HepG2 (cell line): ENCODE measurements around the gene TPGS1. TPM values are rescaled to one million over a fixed set of nuclear protein-coding genes. Genes with fewer than 3 reads are reported as not detected.

Experiments
- ARID2 ChIP-seq: sonication (generic); formaldehyde crosslinking; IDR thresholded peaks from 2 replicates; pipeline ENCODE4 v1.8.1; 2022; ENCODE audit warnings: mild to moderate bottlenecking, missing genetic modification reagents, borderline replicate concordance
- BORCS8-MEF2B ChIP-seq: sonication (generic); formaldehyde crosslinking; IDR thresholded peaks from 2 replicates; pipeline ENCODE4 v1.8.0; 2022; ENCODE audit warnings: mild to moderate bottlenecking, missing genetic modification reagents
- HMGXB4 ChIP-seq, 2 experiments: sonication (generic) in 1 of 2; formaldehyde crosslinking in 1 of 2; IDR thresholded peaks; 2 replicates each; pipeline versions ENCODE4 v1.4.0 to v1.6.1; 2018 to 2020; ENCODE audit warnings: missing genetic modification reagents in 2 of 2, borderline replicate concordance in 1 of 2, low read depth in 1 of 2, mild to moderate bottlenecking in 1 of 2, missing biosample characterization in 1 of 2
- ISX ChIP-seq: sonication (generic); formaldehyde crosslinking; conservative IDR thresholded peaks from 2 replicates; pipeline ENCODE4 v1.5.0; 2020; ENCODE audit warnings: missing genetic modification reagents
- MEF2D ChIP-seq: sonication (generic); formaldehyde crosslinking; IDR thresholded peaks from 2 replicates; pipeline ENCODE4 v1.5.1; 2020; ENCODE audit warnings: mild to moderate bottlenecking, missing genetic modification reagents
- MNT ChIP-seq: fragments of 450-650 bp; IDR thresholded peaks from 2 replicates; pipeline ENCODE4 v1.6.1; 2016
- NONO ChIP-seq, 2 experiments: fragments of 450-650 bp in 1 of 2; sonication (generic) in 1 of 2; formaldehyde crosslinking in 1 of 2; IDR thresholded peaks in 1 of 2; conservative IDR thresholded peaks in 1 of 2; 2 replicates each; pipeline versions ENCODE4 v1.6.1 to v1.8.0; 2017 to 2022; ENCODE audit warnings: mild to moderate bottlenecking in 1 of 2, missing genetic modification reagents in 1 of 2, moderate library complexity in 1 of 2
- SMARCC2 ChIP-seq: fragments of 450-650 bp; IDR thresholded peaks from 2 replicates; pipeline ENCODE4 v1.6.1; 2017; ENCODE audit warnings: antibody characterized with exemption, mild to moderate bottlenecking
- SP2 ChIP-seq: sonication (generic); formaldehyde crosslinking; IDR thresholded peaks from 2 replicates; pipeline ENCODE4 v1.5.1; 2020; ENCODE audit warnings: mild to moderate bottlenecking, missing genetic modification reagents
- XRCC5 ChIP-seq: fragments of 200-400 bp; formaldehyde crosslinking; optimal IDR thresholded peaks from 2 replicates; pipeline ENCODE3; 2017; ENCODE audit warnings: mild to moderate bottlenecking, low read length
- ZFP91 ChIP-seq: sonication (generic); formaldehyde crosslinking; IDR thresholded peaks from 2 replicates; pipeline ENCODE4 v1.9.0; 2022; ENCODE audit warnings: missing genetic modification reagents, mild to moderate bottlenecking, borderline replicate concordance
- ZNF264 ChIP-seq: sonication (generic); formaldehyde crosslinking; IDR thresholded peaks from 2 replicates; pipeline ENCODE4 v1.4.0; 2020; ENCODE audit warnings: missing genetic modification reagents
- ZNF563 ChIP-seq: sonication (generic); formaldehyde crosslinking; IDR thresholded peaks from 2 replicates; pipeline ENCODE4 v1.8.0; 2022; ENCODE audit warnings: mild to moderate bottlenecking, moderate library complexity, missing genetic modification reagents
- ZNF646 ChIP-seq: sonication (generic); formaldehyde crosslinking; IDR thresholded peaks from 2 replicates; pipeline ENCODE4 v1.9.0; 2021; ENCODE audit warnings: mild to moderate bottlenecking, missing genetic modification reagents
- ZNF775 ChIP-seq: sonication (generic); formaldehyde crosslinking; IDR thresholded peaks from 2 replicates; pipeline ENCODE4 v1.4.0; 2020; ENCODE audit warnings: missing genetic modification reagents, mild to moderate bottlenecking, moderate library complexity, borderline replicate concordance
- ZNF878 ChIP-seq: sonication (generic); formaldehyde crosslinking; IDR thresholded peaks from 2 replicates; pipeline ENCODE4 v1.8.1; 2023; ENCODE audit warnings: mild to moderate bottlenecking, missing genetic modification reagents, moderate library complexity
- polyA plus RNA-seq, 8 experiments: library from polyadenylated mRNA; depleted of rRNA in 3 of 8; stranded (reverse) in 7 of 8; unstranded in 1 of 8; fragments of >200 nt; fragmentation: Illumina TruSeq in 4 of 8; extraction: Trizol in 4 of 8; gene quantifications; 2 replicates each; pipeline versions ENCODE4 v1.2.1 to v1.2.3, GENCODE V29; 2011 to 2016; ENCODE audit warnings: low read depth in 4 of 8, missing spikeins in 1 of 8, mixed read lengths in 1 of 8; ENCODE audit not compliant: insufficient read depth in 1 of 8
- total RNA-seq, 5 experiments: library from RNA; depleted of rRNA; stranded (reverse); fragments of >200 nt; fragmentation: Illumina TruSeq; extraction: Trizol; gene quantifications; 2 replicates each; pipeline ENCODE4 v1.2.3, GENCODE V29; 2016; ENCODE audit warnings: low read depth in 1 of 5

Gene TPGS1
- total and polyA plus RNA-seq, 2 of the 13 experiments (the other 11 are each of a cell fraction or from before 2014, with no cell fraction given) = 1.1 to 6.2 TPM

- no peak for TF ChIP-seq ZNF646
- no peak for TF ChIP-seq ARID2
- TF ChIP-seq ISX (CRISPR knock-in tag) = no peak
- no peak for TF ChIP-seq ZNF264 (CRISPR knock-in tag)
- no peak for TF ChIP-seq SMARCC2
- peak; percentile 83 for TF ChIP-seq XRCC5
- 0 out of 2 replicates have a peak, but pooled peaks have one; percentile 67 for TF ChIP-seq NONO (IDR thresholded peaks at IDR 0.05)
- TF ChIP-seq NONO (CRISPR knock-in tag; conservative IDR thresholded peaks at IDR 0.05) = peak; percentile 36; the same call in 1 of the 2 replicates
- TF ChIP-seq SP2 (CRISPR knock-in tag) = no peak
- peak; percentile 53; the same call in 1 of the 2 replicates for TF ChIP-seq ZFP91 (CRISPR knock-in tag)
- TF ChIP-seq ZNF878 (CRISPR knock-in tag) = no peak
- TF ChIP-seq ZNF775 (CRISPR knock-in tag) = no peak
- peak; percentile 61 to 78; a peak in 3 of 4 replicates for TF ChIP-seq HMGXB4 (CRISPR knock-in tag; IDR thresholded peaks at IDR 0.05; ENCODE audit: borderline replicate concordance in 1 of 2, low read depth in 1 of 2)
- 0 out of 2 replicates have a peak, but pooled peaks have one; percentile 11 for TF ChIP-seq MNT
- TF ChIP-seq BORCS8-MEF2B = no peak
- TF ChIP-seq ZNF563 = no peak
- TF ChIP-seq MEF2D (CRISPR knock-in tag) = no peak
These were observed 27.1 kb upstream of the TPGS1 start (continued) for GRCh38 chr19:480016-480855.
